CD4-positive, alpha-beta T cell treated with Interleukin-6 for 4 hours (primary cell): ENCODE measurements around the gene GABARAPL1.
A peak's percentile ranks its signal among the peaks of the same experiment; 100 is the strongest.

Source experiments
- DNase-seq: peaks from one replicate; pipeline ENCODE4 v3.0.0-alpha.2; 2020; ENCODE audit warnings: mixed read lengths

GABARAPL1 gene

DNA sequence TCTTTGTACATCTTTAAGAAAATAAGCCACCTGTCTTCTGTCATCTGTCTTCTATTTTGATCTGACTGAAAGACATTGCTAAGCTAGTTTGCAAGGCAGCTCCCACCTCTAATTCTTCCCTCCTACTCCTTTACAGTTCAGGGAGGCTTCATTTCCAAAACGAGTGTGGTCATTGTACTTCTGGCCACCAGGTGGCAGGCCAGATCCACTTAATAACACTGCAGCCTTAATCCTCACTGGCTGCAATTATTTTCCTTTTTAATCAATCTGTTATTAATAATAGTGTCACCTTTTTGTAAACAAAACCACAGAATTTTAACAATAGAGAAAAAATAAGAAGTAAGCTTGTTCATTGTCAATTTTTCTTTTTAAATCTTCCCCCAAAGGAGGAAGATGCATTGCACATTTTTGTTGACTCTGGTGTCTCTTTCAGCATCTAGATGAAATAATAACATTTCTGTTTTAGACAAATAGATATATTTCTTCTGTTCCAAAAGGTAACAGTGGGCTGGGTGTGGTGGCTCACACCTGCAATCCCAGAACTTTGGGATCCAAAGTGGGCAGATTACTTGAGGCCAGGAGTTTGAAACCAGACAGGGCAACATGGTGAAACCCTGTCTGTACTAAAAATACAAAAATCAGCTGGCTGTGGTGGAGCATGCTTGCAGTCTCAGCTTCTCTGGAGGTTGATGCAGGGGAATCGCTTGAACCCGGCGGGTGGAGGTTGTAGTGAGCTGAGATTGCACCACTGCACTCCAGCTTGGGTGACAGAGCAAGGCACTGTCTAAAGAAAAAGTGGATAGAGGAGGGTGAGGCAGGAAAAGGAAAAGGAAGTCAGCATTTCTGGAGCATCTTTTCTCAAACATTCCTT is 23.3 kb downstream of the GABARAPL1 start:
- DNase-seq = peak; percentile 55

DNA sequence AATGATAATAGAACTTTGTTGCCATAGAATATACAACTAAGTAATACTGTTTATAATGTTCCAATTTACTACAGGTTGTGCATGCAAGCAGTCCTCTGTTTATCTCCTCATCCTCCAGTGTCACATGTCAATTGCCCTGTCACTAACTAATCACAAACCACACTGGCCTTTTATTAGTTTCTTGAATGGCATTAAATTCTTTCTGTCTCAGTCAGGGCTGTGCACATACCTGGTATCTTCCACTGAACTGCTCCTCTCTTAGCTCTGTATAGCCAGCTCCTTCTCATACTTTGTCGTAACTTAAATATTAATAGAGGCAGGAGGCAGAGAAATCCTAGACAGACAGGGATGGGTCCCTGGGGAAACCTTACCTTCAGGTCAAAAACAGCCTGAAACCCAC is 24.0 kb downstream of the GABARAPL1 start:
- DNase-seq = no peak

DNA sequence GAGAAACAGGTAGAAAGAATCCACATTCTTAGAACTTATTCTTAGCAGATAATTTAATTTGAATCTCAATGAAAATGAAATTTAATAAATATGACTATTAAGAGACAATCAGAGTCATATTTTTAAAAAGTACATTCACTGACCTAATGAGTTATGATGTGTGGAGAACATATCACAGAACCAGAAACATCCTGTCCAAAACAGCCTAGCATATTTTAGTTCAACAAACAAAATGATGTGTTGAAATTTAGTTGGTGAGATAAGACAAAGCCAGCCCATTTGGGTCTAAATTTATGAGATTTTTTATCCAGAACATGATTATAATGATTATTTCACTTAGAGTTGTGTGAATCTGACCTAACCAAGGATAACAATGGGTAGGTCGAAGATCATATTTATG is 25.8 kb downstream of the GABARAPL1 start:
- DNase-seq = no peak

DNA sequence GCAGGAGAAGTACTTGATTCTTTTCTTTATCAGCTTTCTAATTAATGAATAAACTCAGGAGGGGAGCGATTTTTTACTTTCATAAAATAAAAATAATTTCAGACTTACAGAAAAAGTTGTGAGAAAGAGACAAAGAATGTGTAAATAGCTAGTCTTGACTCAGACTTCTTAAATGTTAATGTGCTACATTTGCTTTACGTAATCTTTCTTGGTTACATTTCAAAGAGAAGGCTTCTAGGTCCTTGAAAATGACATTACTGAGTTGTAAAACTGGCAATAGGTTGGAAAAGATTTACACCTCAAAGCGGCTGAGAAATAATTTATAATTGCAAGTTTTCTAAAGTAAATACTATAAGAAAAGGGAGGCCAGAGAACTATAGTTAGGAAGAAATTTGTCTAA is 28.6 kb downstream of the GABARAPL1 start:
- no peak for DNase-seq

DNA sequence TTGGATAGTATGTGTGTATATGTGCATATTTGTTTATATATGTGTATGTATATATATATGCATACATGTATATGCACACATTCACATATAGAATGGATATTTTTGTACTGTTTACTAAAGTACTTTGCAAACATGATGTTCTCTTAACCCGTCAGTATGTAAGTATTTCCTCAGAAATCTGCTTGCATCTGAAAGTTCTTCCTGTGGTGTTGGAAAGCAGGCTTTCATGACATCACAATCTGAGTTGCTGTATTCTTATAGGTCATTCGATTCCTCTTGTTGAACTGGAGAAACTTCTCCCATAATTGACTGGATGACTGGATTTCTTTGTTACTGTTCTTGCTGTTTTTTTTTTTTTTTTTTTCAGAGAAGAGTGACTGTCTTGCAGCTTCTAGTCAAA is 29.1 kb downstream of the GABARAPL1 start:
- DNase-seq = no peak

DNA sequence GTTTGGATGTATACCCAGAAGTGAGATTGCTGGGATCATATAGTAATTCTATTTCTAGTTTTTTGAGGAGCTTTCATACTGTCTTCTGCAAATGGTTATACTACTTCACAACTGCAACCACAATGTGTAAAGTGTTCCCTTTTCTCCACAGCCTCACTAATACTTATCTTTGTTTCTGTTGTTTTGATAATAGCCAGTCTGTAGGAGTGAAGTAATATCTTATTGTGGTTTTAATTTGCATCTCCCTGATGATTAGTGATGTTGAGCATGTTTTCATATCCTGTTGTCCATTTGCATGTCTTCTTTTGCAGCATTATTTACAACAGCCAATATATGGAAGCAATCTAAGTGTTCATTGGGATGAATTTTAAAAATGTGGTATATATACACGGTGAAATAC is 29.9 kb downstream of the GABARAPL1 start:
- DNase-seq = no peak

DNA sequence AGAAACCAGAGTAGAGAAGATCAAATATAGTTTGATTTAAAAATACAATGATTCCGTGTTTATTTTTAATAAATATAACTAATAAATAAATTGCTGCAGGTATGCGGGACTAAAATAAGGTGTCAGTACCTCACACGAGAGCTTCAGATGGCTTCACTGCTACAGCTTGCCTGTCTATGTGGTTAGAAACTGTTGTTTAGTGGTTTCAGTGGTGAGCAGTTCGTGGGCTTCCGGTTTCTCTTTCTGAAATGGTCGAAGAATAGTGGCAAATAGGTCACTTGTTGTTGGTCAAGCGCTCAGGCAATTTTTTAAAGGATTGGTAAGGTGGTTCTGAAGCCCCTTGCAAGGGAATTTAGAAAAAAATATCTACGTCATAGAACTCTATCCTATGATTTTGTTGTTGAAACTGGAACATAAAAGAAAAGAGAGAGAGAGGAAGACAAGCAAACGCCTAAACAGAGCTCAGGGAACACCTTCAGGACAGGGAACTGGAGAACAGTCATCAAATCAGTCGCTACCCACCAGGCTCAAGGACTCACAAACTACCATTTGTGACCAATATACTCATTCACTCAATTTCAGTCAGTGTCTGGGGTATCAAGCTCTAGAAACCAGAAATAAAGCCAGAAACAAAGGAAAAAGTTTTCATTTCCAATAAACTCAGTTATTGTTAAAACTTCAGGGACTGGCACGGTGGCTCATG is 31.3 kb downstream of the GABARAPL1 start:
- no peak for DNase-seq

DNA sequence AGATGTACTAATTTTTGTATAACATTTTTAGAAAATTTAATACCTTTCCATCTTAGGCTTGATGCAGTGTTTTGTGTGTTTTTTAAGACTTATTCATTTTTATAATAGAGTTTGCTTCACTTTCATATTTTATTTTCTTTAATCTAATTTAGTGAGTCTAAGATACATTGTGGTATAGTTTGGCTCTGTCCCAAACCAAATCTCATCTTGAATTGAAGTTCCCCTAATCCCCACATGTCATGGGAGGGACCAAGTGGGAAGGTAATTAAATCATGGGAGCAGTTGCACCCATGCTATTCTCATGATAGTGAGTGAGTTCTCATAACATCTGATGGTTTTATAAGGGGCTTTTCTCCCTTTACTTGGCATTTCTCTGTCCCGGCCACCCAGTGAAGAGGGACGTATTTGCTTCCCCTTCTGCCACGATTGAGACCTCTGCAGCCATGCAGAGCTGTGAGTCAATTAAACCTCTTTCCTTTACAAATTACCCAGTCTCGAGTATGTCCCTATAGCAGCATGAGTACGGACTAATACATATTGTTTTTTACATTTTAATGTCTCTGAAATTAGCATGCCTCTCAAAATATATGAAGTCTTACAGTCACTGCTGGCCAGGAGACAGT is 34.9 kb downstream of the GABARAPL1 start:
- DNase-seq = no peak

DNA sequence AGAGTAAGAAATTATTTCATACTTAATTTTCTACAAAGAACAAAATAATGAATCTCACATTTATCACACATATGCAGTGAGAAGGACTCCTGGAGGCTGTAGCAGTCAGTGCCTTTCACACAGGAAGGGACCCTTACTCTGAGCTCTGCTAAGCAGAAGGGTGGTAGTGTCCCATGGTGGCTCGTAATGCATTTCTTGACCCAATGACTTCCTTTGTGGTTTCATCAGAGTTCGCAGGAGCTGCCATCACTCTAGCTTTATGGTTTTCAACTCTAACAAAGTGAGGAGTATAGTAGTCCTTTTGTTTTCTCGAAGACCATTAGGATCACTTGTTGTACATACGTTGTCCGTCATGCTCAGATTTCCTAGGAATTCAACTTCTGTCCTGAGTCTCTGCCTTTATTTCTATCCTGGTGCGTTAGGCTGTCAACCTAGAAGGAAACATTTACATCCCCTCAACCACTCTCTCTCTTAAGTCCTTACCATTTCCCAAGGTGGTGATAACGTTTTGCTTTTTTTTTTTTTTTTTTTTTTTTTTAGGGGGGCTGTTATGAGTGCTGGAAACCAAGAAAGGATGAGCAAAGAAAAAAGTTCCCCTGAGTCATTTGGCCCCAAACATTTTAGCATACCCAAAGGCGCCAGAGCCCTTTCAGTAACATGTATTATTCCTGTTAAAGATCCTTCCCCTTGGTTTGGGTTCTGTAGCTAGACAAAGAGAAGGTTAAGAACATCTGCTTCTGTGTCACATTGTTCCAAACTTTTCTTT is 37.2 kb downstream of the GABARAPL1 start:
- no peak for DNase-seq

DNA sequence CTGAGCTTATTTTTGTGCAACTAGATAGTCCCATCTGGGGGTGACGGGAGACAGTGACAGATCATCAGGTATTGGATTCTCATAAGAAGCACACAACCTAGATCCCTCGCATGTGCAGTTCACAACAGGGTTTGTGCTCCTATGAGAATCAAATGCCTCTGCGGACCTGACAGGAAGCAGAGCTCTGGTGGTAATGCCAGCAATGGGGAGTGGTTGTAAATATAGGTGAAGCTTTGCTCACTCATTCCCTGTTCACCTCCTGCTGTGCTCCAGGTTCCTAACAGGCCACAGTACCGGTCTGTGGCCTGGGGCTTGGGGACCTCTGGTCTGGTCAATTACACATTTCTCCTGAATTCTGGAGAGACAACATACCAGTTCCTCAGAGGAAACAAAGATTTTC is 39.0 kb downstream of the GABARAPL1 start:
- DNase-seq = no peak

DNA sequence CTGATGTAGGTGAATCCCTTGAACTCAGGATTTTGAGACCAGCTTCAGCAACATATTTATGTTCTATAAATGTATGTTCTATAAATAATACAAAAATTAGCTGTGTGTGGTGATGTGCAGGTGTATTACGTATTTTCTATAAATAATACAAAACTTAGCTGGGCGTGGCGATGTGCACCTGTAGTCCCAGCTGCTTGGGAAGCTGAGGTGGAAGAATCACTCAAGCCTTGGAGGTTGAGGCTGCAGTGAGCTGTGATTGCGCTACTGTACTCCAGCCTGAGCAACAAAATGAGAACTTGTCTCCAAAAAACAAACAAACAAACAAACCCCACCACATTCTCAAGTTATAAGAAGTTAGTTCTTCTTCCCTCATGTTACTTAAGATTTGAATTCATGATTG is 39.5 kb downstream of the GABARAPL1 start:
- no peak for DNase-seq

DNA sequence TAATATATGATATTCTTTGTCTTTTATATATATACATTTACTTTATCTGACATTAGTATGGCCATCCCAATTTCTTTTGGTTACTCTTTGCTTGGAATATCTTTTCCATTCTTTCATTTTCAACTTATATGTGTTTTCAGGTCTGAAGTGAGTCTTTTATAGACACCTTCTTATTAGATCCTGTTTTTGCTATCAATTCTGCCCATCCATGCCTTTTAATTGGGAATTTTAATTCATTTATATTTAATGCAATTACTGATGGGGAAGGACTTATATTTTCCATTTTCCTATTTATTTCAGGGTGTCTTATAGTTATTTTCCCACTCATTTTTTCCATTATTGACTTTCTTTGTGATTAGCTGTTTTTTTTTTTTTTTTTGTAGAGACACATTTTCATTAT is 43.4 kb downstream of the GABARAPL1 start:
- no peak for DNase-seq

DNA sequence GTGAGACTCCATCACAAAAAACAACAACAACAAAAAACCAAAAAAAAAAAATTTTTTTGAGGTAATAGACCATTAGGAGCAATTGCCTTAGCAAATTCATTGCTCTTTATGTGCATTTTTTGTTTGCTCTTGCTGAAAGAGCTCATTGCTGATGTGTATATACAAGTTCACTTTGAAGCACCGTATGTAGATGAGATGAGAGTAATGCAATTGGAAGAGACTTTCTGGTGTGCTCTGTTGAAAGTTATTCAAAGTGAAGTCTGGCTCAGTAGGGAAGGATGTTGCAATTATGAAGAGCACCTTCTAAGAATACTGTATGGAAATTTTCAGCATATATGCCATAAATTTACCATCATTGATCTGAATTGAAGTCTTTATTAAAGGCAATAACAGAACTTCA is 48.2 kb downstream of the GABARAPL1 start:
- no peak for DNase-seq

DNA sequence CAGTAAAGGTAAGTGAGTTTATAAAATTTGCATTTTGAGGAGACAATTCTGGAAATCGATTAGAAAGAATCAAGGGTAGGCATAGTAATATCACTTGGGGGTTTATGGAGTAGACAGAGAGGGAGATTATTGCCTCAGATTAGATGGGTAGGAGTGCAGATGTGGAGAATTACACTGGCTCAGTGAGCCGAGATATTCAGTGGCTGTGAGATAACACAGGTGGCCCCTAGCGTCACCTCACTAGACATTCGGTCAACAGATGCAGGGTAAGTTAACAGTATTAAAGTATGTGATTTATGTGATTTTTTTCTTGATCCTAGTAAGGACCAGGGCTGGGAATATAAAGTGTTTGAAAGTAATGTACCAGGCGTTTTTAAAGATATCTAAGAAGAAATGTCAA is 55.4 kb downstream of the GABARAPL1 start:
- DNase-seq = no peak

DNA sequence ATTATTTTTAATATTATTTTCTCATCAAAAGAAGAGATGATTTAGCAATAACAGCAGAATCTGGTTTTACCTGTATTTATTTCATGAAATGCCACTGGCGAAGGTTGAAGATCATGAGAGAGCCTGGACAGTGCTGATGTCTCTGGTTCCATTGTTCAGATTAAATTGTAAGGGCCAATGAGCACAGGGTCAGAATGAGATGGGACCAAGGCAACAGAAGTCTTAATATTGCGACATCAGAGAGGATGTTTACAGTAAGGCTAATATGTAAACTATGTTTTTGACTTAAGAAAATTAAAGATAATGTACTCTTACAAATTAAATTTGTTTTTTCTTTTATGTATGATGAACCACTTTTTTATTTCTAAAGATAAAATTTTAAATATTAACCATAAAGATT is 59.8 kb downstream of the GABARAPL1 start:
- no peak for DNase-seq
